K562 (cell line): ENCODE results near the gene RNF151.
A peak's percentile ranks its signal among the peaks of the same experiment; 100 is the strongest.

Experiments
- ATF6 ChIP-seq: sonication (generic); formaldehyde crosslinking; IDR thresholded peaks from 2 replicates; pipeline ENCODE4 v1.4.0; 2020; ENCODE audit warnings: mild to moderate bottlenecking, missing genetic modification reagents
- BRD4 ChIP-seq: fragments of 200-600 bp; sonication (generic); IDR thresholded peaks from 2 replicates; pipeline ENCODE4 v1.6.1; 2017; ENCODE audit warnings: inconsistent platforms
- CTCF ChIP-seq, 3 experiments: IDR thresholded peaks in 2 of 3; conservative IDR thresholded peaks in 1 of 3; 2 replicates each; pipeline ENCODE4 v1.5.1; 2011 to 2012; ENCODE audit warnings: low read length in 3 of 3, mild to moderate bottlenecking in 3 of 3, control low read depth in 2 of 3, improper control_type of control experiment in 1 of 3, inconsistent platforms in 1 of 3, low read depth in 1 of 3, mixed read lengths in 1 of 3, moderate library complexity in 1 of 3; ENCODE audit not compliant: insufficient read depth in 2 of 3
- FOS ChIP-seq: IDR thresholded peaks from 3 replicates; pipeline ENCODE4 v1.6.1; 2011; ENCODE audit not compliant: insufficient read length; ENCODE audit errors: extremely low read depth
- HNRNPLL ChIP-seq: fragments of 200-400 bp; formaldehyde crosslinking; IDR thresholded peaks from 2 replicates; pipeline ENCODE4 v1.6.1; 2017; ENCODE audit warnings: low read length, low read depth, mild to moderate bottlenecking; ENCODE audit not compliant: poor library complexity, severe bottlenecking
- KHSRP ChIP-seq: fragments of 450-650 bp; IDR thresholded peaks from 2 replicates; pipeline ENCODE4 v1.6.1; 2017
- POLR2AphosphoS5 ChIP-seq: IDR thresholded peaks from 2 replicates; pipeline ENCODE4 v1.6.1; 2011; ENCODE audit warnings: mild to moderate bottlenecking, low read depth, low read length, moderate library complexity; ENCODE audit not compliant: control insufficient read depth, insufficient read depth
- RAD21 ChIP-seq, 2 experiments: fragments of 250-450 bp in 1 of 2; fragments of 450-650 bp in 1 of 2; sonication (Bioruptor Pico) in 1 of 2; formaldehyde crosslinking in 1 of 2; IDR thresholded peaks in 1 of 2; conservative IDR thresholded peaks in 1 of 2; 2 replicates each; pipeline versions ENCODE4 v1.4.0 to v1.8.0; 2020 to 2022; ENCODE audit warnings: mild to moderate bottlenecking in 2 of 2, moderate library complexity in 1 of 2
- TEAD1 ChIP-seq, 2 experiments: fragments of 450-650 bp in 1 of 2; sonication (generic) in 1 of 2; formaldehyde crosslinking; IDR thresholded peaks; 2 replicates each; pipeline versions ENCODE4 v1.4.0 to v1.8.0; 2020 to 2022; ENCODE audit warnings: mild to moderate bottlenecking in 2 of 2, missing genetic modification reagents in 1 of 2
- TEAD4 ChIP-seq, 2 experiments: sonication (generic) in 1 of 2; formaldehyde crosslinking in 1 of 2; IDR thresholded peaks; 2 replicates each; pipeline versions ENCODE4 v1.6.1 to v1.8.0; 2012 to 2022; ENCODE audit warnings: borderline replicate concordance in 1 of 2, inconsistent platforms in 1 of 2, low read length in 1 of 2, mild to moderate bottlenecking in 1 of 2, missing genetic modification reagents in 1 of 2
- ZNF165 ChIP-seq: fragments of 250-450 bp; sonication (Bioruptor Pico); IDR thresholded peaks from 2 replicates; pipeline ENCODE4 v1.4.0; 2020; ENCODE audit warnings: borderline replicate concordance
- ZNF175 ChIP-seq: fragments of 200-800 bp; sonication (Bioruptor generic); IDR thresholded peaks from 2 replicates; pipeline ENCODE4 v1.6.1; 2016; ENCODE audit warnings: low read depth, mild to moderate bottlenecking, missing genetic modification characterization, missing compliant biosample characterization
- ZNF644 ChIP-seq: fragments of 200-800 bp; sonication (Bioruptor generic); IDR thresholded peaks from 2 replicates; pipeline ENCODE4 v1.6.1; 2016; ENCODE audit warnings: low read depth, missing genetic modification characterization, missing compliant biosample characterization
- ZNF699 ChIP-seq: fragments of 250-450 bp; sonication (Bioruptor Pico); IDR thresholded peaks from 2 replicates; pipeline ENCODE4 v1.8.0; 2021; ENCODE audit warnings: mild to moderate bottlenecking, moderate library complexity; ENCODE audit not compliant: insufficient replicate concordance

GRCh38 chr16:1963806-1964505 is 2.7 kb upstream of the RNF151 start:
- TF ChIP-seq CTCF (IDR thresholded peaks at IDR 0.05 in 2 of 3, conservative IDR thresholded peaks at IDR 0.05 in 1 of 3; ENCODE audit: insufficient read depth in 2 of 3, low read depth in 1 of 3, low read length in 3 of 3) = peak in 1 of 3 experiments; percentile 7; a peak in 1 of 6 replicates
- no peak for TF ChIP-seq ZNF699
- TF ChIP-seq ZNF644 = no peak
- 0 out of 2 replicates have a peak, but pooled peaks have one; percentile 68 for TF ChIP-seq BRD4
- TF ChIP-seq ATF6 (CRISPR knock-in tag) = no peak; the same call in 1 of the 2 replicates
- no peak; the same call in 1 of the 2 replicates for TF ChIP-seq TEAD4 (IDR thresholded peaks at IDR 0.05; ENCODE audit: low read length)
- TF ChIP-seq TEAD4 (CRISPR knock-in tag; IDR thresholded peaks at IDR 0.05; ENCODE audit: borderline replicate concordance) = no peak
- TF ChIP-seq HNRNPLL = no peak
- no peak for TF ChIP-seq ZNF165 (CRISPR knock-in tag)
- TF ChIP-seq FOS = no peak
- TF ChIP-seq TEAD1 (CRISPR knock-in tag; IDR thresholded peaks at IDR 0.05) = 0 out of 4 replicates have a peak, but pooled peaks of 1 of the 2 experiments have one; percentile 12
- TF ChIP-seq POLR2AphosphoS5 = peak; percentile 45; the same call in 1 of the 2 replicates
- TF ChIP-seq ZNF175 (CRISPR knock-in tag) = no peak
- TF ChIP-seq KHSRP = no peak
- TF ChIP-seq RAD21 (CRISPR knock-in tag; conservative IDR thresholded peaks at IDR 0.05 in 1 of 2, IDR thresholded peaks at IDR 0.05 in 1 of 2) = no peak
